ENCODE results near the gene FRMPD4.

The FRMPD4 gene

DNA sequence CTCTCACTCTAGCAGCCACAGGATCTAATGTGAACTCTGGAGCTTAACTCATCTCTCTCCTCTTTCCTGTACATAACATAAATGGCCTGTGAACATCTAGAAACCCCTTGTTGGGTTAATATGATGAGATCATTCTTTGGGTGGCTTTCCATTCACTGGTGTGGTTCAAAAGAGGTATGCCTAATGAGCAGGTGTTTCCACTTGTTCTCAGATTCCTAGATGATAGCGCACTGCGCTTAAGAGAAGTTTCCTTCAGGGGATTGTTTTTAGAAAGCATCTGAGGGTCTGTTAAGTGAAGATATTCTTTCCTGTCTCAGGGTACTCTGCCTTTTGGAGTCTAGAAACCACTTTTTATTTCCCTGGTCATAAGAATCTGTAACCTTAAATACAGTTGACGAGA is 32.5 kb downstream of the FRMPD4 start:
- TF ChIP-seq ZNF565 (CRISPR knock-in tag; conservative IDR thresholded peaks at IDR 0.05; ENCODE audit: low read depth): no peak
- no peak for TF ChIP-seq BACH2 (CRISPR knock-in tag; IDR thresholded peaks at IDR 0.05; ENCODE audit: borderline replicate concordance)
- TF ChIP-seq, protein P1, sequence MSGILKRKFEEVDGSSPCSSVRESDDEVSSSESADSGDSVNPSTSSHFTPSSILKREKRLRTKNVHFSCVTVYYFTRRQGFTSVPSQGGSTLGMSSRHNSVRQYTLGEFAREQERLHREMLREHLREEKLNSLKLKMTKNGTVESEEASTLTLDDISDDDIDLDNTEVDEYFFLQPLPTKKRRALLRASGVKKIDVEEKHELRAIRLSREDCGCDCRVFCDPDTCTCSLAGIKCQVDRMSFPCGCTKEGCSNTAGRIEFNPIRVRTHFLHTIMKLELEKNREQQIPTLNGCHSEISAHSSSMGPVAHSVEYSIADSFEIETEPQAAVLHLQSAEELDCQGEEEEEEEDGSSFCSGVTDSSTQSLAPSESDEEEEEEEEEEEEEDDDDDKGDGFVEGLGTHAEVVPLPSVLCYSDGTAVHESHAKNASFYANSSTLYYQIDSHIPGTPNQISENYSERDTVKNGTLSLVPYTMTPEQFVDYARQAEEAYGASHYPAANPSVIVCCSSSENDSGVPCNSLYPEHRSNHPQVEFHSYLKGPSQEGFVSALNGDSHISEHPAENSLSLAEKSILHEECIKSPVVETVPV (CRISPR knock-in tag; IDR thresholded peaks at IDR 0.05): no peak
- TF ChIP-seq OSR1 (CRISPR knock-in tag; IDR thresholded peaks at IDR 0.05): no peak
- TF ChIP-seq ARNTL (CRISPR knock-in tag; IDR thresholded peaks at IDR 0.05; ENCODE audit: borderline replicate concordance, low read depth): no peak
- TF ChIP-seq SNAI2 (CRISPR knock-in tag; IDR thresholded peaks at IDR 0.05): no peak
- TF ChIP-seq ESRRG (CRISPR knock-in tag; IDR thresholded peaks at IDR 0.05): no peak
- TF ChIP-seq, protein P2, sequence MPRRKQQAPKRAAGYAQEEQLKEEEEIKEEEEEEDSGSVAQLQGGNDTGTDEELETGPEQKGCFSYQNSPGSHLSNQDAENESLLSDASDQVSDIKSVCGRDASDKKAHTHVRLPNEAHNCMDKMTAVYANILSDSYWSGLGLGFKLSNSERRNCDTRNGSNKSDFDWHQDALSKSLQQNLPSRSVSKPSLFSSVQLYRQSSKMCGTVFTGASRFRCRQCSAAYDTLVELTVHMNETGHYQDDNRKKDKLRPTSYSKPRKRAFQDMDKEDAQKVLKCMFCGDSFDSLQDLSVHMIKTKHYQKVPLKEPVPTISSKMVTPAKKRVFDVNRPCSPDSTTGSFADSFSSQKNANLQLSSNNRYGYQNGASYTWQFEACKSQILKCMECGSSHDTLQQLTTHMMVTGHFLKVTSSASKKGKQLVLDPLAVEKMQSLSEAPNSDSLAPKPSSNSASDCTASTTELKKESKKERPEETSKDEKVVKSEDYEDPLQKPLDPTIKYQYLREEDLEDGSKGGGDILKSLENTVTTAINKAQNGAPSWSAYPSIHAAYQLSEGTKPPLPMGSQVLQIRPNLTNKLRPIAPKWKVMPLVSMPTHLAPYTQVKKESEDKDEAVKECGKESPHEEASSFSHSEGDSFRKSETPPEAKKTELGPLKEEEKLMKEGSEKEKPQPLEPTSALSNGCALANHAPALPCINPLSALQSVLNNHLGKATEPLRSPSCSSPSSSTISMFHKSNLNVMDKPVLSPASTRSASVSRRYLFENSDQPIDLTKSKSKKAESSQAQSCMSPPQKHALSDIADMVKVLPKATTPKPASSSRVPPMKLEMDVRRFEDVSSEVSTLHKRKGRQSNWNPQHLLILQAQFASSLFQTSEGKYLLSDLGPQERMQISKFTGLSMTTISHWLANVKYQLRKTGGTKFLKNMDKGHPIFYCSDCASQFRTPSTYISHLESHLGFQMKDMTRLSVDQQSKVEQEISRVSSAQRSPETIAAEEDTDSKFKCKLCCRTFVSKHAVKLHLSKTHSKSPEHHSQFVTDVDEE (CRISPR knock-in tag; IDR thresholded peaks at IDR 0.05): no peak
- no peak for TF ChIP-seq RARB (CRISPR knock-in tag; IDR thresholded peaks at IDR 0.05)
- TF ChIP-seq ZNF70 (CRISPR knock-in tag; IDR thresholded peaks at IDR 0.05): no peak
- no peak for TF ChIP-seq ISL1 (CRISPR knock-in tag; IDR thresholded peaks at IDR 0.05)
- no peak for TF ChIP-seq GLIS3 (CRISPR knock-in tag; IDR thresholded peaks at IDR 0.05)
- TF ChIP-seq, protein P3, sequence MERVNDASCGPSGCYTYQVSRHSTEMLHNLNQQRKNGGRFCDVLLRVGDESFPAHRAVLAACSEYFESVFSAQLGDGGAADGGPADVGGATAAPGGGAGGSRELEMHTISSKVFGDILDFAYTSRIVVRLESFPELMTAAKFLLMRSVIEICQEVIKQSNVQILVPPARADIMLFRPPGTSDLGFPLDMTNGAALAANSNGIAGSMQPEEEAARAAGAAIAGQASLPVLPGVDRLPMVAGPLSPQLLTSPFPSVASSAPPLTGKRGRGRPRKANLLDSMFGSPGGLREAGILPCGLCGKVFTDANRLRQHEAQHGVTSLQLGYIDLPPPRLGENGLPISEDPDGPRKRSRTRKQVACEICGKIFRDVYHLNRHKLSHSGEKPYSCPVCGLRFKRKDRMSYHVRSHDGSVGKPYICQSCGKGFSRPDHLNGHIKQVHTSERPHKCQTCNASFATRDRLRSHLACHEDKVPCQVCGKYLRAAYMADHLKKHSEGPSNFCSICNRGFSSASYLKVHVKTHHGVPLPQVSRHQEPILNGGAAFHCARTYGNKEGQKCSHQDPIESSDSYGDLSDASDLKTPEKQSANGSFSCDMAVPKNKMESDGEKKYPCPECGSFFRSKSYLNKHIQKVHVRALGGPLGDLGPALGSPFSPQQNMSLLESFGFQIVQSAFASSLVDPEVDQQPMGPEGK (CRISPR knock-in tag; IDR thresholded peaks at IDR 0.05; ENCODE audit: borderline replicate concordance): no peak
- no peak for TF ChIP-seq ZFP30 (CRISPR knock-in tag; IDR thresholded peaks at IDR 0.05)
- TF ChIP-seq ZFP3 (CRISPR knock-in tag; IDR thresholded peaks at IDR 0.05): no peak
- TF ChIP-seq, protein P4, sequence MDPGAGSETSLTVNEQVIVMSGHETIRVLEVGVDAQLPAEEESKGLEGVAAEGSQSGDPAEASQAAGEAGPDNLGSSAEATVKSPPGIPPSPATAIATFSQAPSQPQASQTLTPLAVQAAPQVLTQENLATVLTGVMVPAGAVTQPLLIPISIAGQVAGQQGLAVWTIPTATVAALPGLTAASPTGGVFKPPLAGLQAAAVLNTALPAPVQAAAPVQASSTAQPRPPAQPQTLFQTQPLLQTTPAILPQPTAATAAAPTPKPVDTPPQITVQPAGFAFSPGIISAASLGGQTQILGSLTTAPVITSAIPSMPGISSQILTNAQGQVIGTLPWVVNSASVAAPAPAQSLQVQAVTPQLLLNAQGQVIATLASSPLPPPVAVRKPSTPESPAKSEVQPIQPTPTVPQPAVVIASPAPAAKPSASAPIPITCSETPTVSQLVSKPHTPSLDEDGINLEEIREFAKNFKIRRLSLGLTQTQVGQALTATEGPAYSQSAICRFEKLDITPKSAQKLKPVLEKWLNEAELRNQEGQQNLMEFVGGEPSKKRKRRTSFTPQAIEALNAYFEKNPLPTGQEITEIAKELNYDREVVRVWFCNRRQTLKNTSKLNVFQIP (CRISPR knock-in tag; IDR thresholded peaks at IDR 0.05; ENCODE audit: borderline replicate concordance, low read depth): no peak
- no peak for TF ChIP-seq ZC3H10 (CRISPR knock-in tag; IDR thresholded peaks at IDR 0.05)
- ATAC-seq: no peak

DNA sequence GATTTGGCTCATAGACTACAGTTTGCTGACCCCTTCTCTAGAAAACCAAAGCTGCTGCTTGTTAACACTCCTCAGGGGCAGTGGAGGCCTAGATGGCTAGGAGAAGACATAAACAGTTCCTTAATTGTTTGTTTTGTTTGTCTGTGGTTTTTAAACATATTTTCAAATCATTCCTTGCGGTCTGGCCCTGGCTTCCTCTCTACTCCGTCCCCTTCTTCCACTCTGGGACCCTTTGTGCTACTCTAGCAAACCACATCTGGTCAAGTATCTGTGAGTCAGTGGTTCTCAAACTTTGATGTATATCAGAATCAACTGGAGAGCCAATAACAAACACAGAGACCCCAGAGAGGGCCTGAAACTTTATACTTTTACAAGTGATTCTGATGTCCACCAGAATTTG is 36.1 kb downstream of the FRMPD4 start:
- TF ChIP-seq ARNTL (CRISPR knock-in tag; IDR thresholded peaks at IDR 0.05; ENCODE audit: borderline replicate concordance, low read depth) (no peak), OSR1 (CRISPR knock-in tag; IDR thresholded peaks at IDR 0.05) (no peak), ZC3H10 (CRISPR knock-in tag; IDR thresholded peaks at IDR 0.05) (no peak), SNAI2 (CRISPR knock-in tag; IDR thresholded peaks at IDR 0.05) (no peak), RARB (CRISPR knock-in tag; IDR thresholded peaks at IDR 0.05) (no peak), ZNF8 (CRISPR knock-in tag; IDR thresholded peaks at IDR 0.05) (no peak), TOX (CRISPR knock-in tag; IDR thresholded peaks at IDR 0.05; ENCODE audit: borderline replicate concordance) (no peak), BACH2 (CRISPR knock-in tag; IDR thresholded peaks at IDR 0.05; ENCODE audit: borderline replicate concordance) (no peak), ZFP3 (CRISPR knock-in tag; IDR thresholded peaks at IDR 0.05) (no peak)
- TF ChIP-seq, protein P3 (CRISPR knock-in tag; IDR thresholded peaks at IDR 0.05; ENCODE audit: borderline replicate concordance): no peak
- ATAC-seq: no peak

DNA sequence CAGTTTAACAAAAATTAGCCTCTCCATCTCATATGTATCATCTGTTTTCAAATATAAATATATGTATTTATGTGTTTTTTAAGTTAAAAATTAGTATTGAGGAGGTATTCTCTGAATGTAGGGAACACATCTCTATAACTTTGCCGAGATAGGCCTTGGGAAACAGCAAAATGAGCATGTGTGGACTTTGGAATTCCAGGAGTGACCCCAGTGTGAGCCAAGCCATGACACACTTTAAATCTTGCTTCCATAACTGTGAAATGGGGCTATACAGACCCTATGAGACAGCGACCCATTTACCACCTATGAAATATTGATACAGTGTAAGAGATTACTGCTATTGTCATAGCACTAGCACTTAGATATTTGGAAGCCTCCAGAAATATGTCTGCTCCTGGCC is 58.8 kb downstream of the FRMPD4 start:
- TF ChIP-seq SNAI2 (CRISPR knock-in tag; IDR thresholded peaks at IDR 0.05) (no peak), TCF4 (CRISPR knock-in tag; IDR thresholded peaks at IDR 0.05; ENCODE audit: borderline replicate concordance) (no peak), TOX (CRISPR knock-in tag; IDR thresholded peaks at IDR 0.05; ENCODE audit: borderline replicate concordance) (no peak), GLIS3 (CRISPR knock-in tag; IDR thresholded peaks at IDR 0.05) (no peak), PPARA (CRISPR knock-in tag; IDR thresholded peaks at IDR 0.05; ENCODE audit: borderline replicate concordance) (no peak)
- TF ChIP-seq, protein P2 (CRISPR knock-in tag; IDR thresholded peaks at IDR 0.05): no peak
- TF ChIP-seq, protein P1 (CRISPR knock-in tag; IDR thresholded peaks at IDR 0.05): no peak
- no peak for ATAC-seq

Data from SK-N-SH treated with all-trans-retinoic acid at 6 μM for 48 hours (cell line).